ENCODE measurements around the gene STK16.
A peak's percentile ranks its signal among the peaks of the same experiment; 100 is the strongest.
"Not testable (repeated sequence)": the region's sequence is repeated elsewhere in the genome, so short reads cannot be mapped to it uniquely, and the experiment has no call there.

Gene STK16

GRCh38 chr2:219245148-219245898, at the start of gene STK16, which contains the start of gene GLB1L:
Gene STK16, plus strand, starts transcription at chr2:219245479. Its CDS starts 521 bp downstream, at chr2:219246000.
Gene GLB1L, minus strand, starts transcription at chr2:219245444. Its CDS starts 1,871 bp downstream, at chr2:219243573.
- DNase-seq (ENCODE audit: low read depth), result peak; percentile 92

- no peak for DNase-seq (ENCODE audit: low read depth)
These were observed 47.9 kb upstream of the STK16 start for GRCh38 chr2:219197388-219197787.

- DNase-seq (ENCODE audit: low read depth), result no peak
These were observed 46.3 kb upstream of the STK16 start for GRCh38 chr2:219198974-219199373.

- DNase-seq (ENCODE audit: low read depth), result no peak
These were observed 45.6 kb upstream of the STK16 start for GRCh38 chr2:219199470-219200211.

GRCh38 chr2:219200502-219201326, 44.6 kb upstream of the STK16 start:
- not testable (repeated sequence) for DNase-seq (ENCODE audit: low read depth)

GRCh38 chr2:219201331-219201730, 43.9 kb upstream of the STK16 start:
- not testable (repeated sequence) for DNase-seq (ENCODE audit: low read depth)

- DNase-seq (ENCODE audit: low read depth), result no peak
These were observed 40.7 kb upstream of the STK16 start for GRCh38 chr2:219204425-219205164.

- no peak for DNase-seq (ENCODE audit: low read depth)
These were observed 40.1 kb upstream of the STK16 start for GRCh38 chr2:219205165-219205538.

GRCh38 chr2:219205981-219206327, 39.3 kb upstream of the STK16 start:
- DNase-seq (ENCODE audit: low read depth), result no peak

GRCh38 chr2:219206328-219207133, 38.7 kb upstream of the STK16 start, which contains the start of gene ZFAND2B:
Gene ZFAND2B, plus strand, starts transcription at chr2:219206782. Its CDS starts 206 bp downstream, at chr2:219206988.
- peak; percentile 91 for DNase-seq (ENCODE audit: low read depth)

- DNase-seq (ENCODE audit: low read depth), result peak; percentile 11
These were observed 38.0 kb upstream of the STK16 start for GRCh38 chr2:219207134-219207883.

- DNase-seq (ENCODE audit: low read depth), result peak; percentile 21
These were observed 37.2 kb upstream of the STK16 start for GRCh38 chr2:219207884-219208740.

- no peak for DNase-seq (ENCODE audit: low read depth)
These were observed 35.8 kb upstream of the STK16 start for GRCh38 chr2:219209236-219210195.

GRCh38 chr2:219210196-219210885, 34.9 kb upstream of the STK16 start:
- no peak for DNase-seq (ENCODE audit: low read depth)

GRCh38 chr2:219210886-219211362, 34.4 kb upstream of the STK16 start:
- DNase-seq (ENCODE audit: low read depth), result no peak

GRCh38 chr2:219213026-219213415, 32.3 kb upstream of the STK16 start:
- DNase-seq (ENCODE audit: low read depth), result no peak

- no peak for DNase-seq (ENCODE audit: low read depth)
These were observed 31.7 kb upstream of the STK16 start for GRCh38 chr2:219213486-219214071.
